Aorta (tissue), 5 donors: Measurements from ENCODE around the gene MRPL38. TPM values are rescaled to one million over a fixed set of nuclear protein-coding genes. Genes with fewer than 3 reads are reported as not detected.

Experiments
- ATAC-seq: fragments of 200-7000 bp; cut with Tn5 transposase; one replicate; pipeline ENCODE4 v1.9.1; 2022; ENCODE audit warnings: moderate library complexity; ENCODE audit not compliant: low FRiP score
- DNase-seq, 2 donors: peaks; one replicate each; pipeline ENCODE4 v3.0.0-alpha.2; 2020
- H3K27ac ChIP-seq, 2 donors: one replicate each; pipeline ENCODE4 v1.5.1; 2013; ENCODE audit warnings: low read length in 2 of 2, mild to moderate bottlenecking in 2 of 2, moderate library complexity in 2 of 2, control low read depth in 1 of 2, inconsistent platforms in 1 of 2, low read depth in 1 of 2
- H3K27me3 ChIP-seq, 2 donors: one replicate each; pipeline ENCODE4 v1.6.1; 2013; ENCODE audit warnings: control low read depth in 1 of 2, low read length in 1 of 2, mild to moderate bottlenecking in 1 of 2, moderate library complexity in 1 of 2; ENCODE audit not compliant: insufficient read depth in 2 of 2, control insufficient read depth in 1 of 2
- H3K36me3 ChIP-seq, 2 donors: one replicate each; pipeline ENCODE4 v1.6.1; 2013; ENCODE audit warnings: control low read depth in 1 of 2, low read length in 1 of 2, mild to moderate bottlenecking in 1 of 2; ENCODE audit not compliant: insufficient read depth in 2 of 2, control insufficient read depth in 1 of 2
- H3K4me1 ChIP-seq, 2 donors: one replicate each; pipeline ENCODE4 v1.6.1; 2013; ENCODE audit warnings: low read length in 2 of 2, control low read depth in 1 of 2, mild to moderate bottlenecking in 1 of 2, moderate library complexity in 1 of 2; ENCODE audit not compliant: insufficient read depth in 2 of 2, control insufficient read depth in 1 of 2
- H3K4me3 ChIP-seq, 2 donors: one replicate each; pipeline ENCODE4 v1.5.1; 2013; ENCODE audit warnings: low read length in 2 of 2, control low read depth in 1 of 2, mild to moderate bottlenecking in 1 of 2
- H3K9me3 ChIP-seq: one replicate; pipeline ENCODE4 v1.6.1; 2013; ENCODE audit warnings: mild to moderate bottlenecking, low read length; ENCODE audit not compliant: control insufficient read depth
- WGBS, 2 donors: extraction: QIAGEN DNeasy Blood & Tissue Kit; methylation state at CpG; one replicate each; pipeline ENCODE4 v1.1.7; 2013; 5-methylcytosine and 5-hydroxymethylcytosine counted together
- intact Hi-C, 2 donors: fragments of 100-400 bp; cut with DNase I; formaldehyde crosslinking; loops; one replicate each; pipeline versions ENCODE4 v1.14.2 to v1.15.0; 2022
- long read RNA-seq, 2 donors: library from polyadenylated mRNA; unstranded; transcript quantifications; one replicate each; pipeline ENCODE4 v2.0.0, GENCODE V29; 2020 to 2021
- polyA plus RNA-seq, 2 donors: library from polyadenylated mRNA; stranded (reverse); fragments of 200-250 nt; gene quantifications; one replicate each; pipeline ENCODE4 v1.2.3, GENCODE V29; 2013
- total RNA-seq, 2 donors: library from RNA; stranded (reverse); fragmentation: NEBNext Ultra II Directional; extraction: Animal tissue kit (Norgen Biotek cat#: 25700); gene quantifications; one replicate each; pipeline ENCODE4 v1.2.1, GENCODE V29; 2021
- donor health status: healthy with polysubstance abuse.
- donor health status: Bipolar disorder and iron deficiency.
- donor health status: DM: no; HTN: no; CAD: no.
- donor health status: DM: no; HTN: no; CAD: no.
- donor health status: DM: yes; HTN: yes; CAD: no.

MRPL38 gene
- 10 to 100 TPM; 51.3 to 65.4 TPM for total RNA-seq
- 100 to 1,000 TPM in 1 of 2 donors, 10 to 100 TPM in 1; 25.2 to 128 TPM for polyA plus RNA-seq
- long read RNA-seq, donor 1, transcript MRPL38-201 (9 exons, 1,888 nt) = major isoform, 202 of 235 reads
- long read RNA-seq, donor 1, partial matches to known transcripts = 10 of 235 reads
- long read RNA-seq, donor 1, other reads (novel, unspliced or antisense) = 22 of 235 reads
- long read RNA-seq, donor 2, transcript MRPL38-201 (9 exons, 1,888 nt) = major isoform, 26 of 37 reads
- long read RNA-seq, donor 2, partial matches to known transcripts = 2 of 37 reads
- long read RNA-seq, donor 2, other reads (novel, unspliced or antisense) = 8 of 37 reads

DNA sequence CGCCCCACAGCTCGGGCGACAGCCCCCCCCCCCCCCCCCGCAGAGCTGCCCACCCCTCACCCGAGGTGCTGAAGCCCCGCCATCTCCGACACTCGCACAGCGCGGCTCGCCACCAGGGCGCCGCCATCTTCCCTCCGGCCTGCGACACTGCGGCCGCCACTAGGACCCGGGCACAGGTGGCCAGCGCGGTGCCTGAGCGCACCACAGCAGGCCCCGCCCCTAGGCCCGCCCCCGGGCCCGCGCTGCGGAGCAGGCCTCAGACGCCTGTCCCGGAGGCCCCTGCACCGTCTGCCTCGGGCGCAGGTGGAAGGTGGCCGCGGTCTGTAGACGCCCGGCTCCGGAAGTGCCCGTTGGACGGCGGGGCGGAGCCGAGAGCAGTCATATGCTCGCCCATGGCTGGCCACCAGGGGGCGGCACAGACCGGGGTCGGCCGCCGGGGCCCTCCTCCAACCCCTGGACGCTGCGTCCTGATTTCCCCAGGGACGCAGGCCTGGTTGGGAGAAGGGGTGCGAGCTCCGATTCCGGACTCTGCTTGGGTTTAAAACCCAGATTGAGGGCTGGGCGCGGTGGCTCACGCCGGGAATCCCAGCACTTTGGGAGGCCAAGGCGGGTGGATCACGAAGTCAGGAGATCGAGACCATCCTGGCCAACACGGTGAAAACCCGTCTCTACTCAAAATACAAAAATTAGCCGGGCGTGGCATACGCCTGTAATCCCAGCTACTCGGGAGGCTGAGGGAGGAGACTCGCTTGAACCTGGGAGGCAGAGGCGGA, at the start of gene MRPL38:
MRPL38 (minus strand) TSS at position 136 of the 773 bp plus-strand sequence; CDS start at position 127, 9 bp downstream.
- 1 to 2% methylated on average over 59 to 69 of the region's 69 CpGs for WGBS, 2 donors
- DNase-seq = peak; percentile 95
- Histone ChIP-seq H3K4me1 (no peaks in the 10 kb centered on the region), H3K36me3 (peaks cover 0 to 3% of the 10 kb centered on the region in 2 donors), H3K9me3 (no peaks in the 10 kb centered on the region), H3K27me3 (no peaks in the 10 kb centered on the region), H3K27ac (peak within 1 kb of the TSS in 1 of 2 donors; percentile 22), H3K4me3 (peak within 1 kb of the TSS; percentile 20 to 77)
- intact Hi-C loops = loop anchor here (2.0 to 5.0 kb wide), 2 partner anchors 97 to 100 kb away; partner anchors contain the start of gene CDK3 (in 1 of the 2)
- ATAC-seq = peak; percentile 98

DNA sequence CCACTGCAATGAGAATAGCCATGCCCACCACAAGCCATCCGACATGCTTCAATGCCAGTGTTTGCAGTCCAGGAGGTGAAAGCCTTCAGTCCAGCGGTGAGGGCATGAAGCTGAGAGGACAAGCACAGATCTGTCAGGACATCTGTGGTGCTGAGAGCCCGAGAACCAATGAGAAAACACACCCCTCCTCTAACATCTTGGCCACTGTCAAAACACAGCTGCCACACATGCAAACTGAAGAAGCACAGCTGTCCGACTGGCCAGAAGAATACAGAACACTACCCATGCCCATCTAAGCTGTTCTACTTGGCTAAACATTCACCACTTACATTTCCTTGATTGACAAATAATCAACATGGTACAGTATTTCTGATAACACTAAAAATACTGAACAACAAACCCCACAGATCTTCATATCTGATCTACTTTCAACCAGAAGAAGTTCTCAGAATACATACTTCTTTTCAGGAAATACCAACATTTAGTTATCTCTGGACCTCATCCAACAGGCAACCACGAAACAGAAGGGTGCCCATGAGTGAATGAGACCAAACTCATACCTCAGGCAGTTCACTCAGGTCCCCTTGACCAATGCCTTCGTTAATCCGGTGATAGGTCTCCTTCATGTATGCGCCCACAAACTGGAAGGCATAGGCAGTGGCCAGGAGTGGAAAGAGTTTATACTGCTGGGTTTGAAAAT, 46.3 kb upstream of the MRPL38 start:
- Histone ChIP-seq H3K9me3 (no peaks in the 10 kb centered on the region), H3K27ac (no peak overlapping the region), H3K27me3 (no peaks in the 10 kb centered on the region), H3K4me1 (no peaks in the 10 kb centered on the region), H3K36me3 (peaks cover 0 to 18% of the 10 kb centered on the region in 2 donors), H3K4me3 (no peak overlapping the region)
- DNase-seq = no peak
- WGBS, 2 donors = 75% methylated on average over 8 of the region's 8 CpGs
- intact Hi-C loops = no loop called here
- no peak for ATAC-seq

DNA sequence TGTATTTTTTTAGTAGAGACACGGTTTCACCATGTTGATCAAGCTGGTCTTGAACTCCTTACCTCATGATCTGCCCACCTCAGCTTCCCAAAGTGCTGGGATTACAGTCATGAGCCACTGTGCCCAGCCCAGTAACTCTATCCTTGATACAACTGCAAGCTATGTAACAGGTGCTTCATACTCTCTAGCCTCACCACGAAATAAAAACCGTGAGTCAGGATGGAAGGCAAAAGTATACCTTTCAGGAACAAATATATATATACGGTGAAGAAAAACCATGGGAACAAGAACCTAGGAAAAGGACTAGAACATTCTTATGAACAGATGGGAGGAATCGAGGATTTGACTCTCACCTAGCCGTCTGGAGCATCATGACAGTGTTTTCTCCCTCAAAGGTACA, 45.7 kb upstream of the MRPL38 start:
- DNase-seq (no peak), ATAC-seq (no peak)
- Histone ChIP-seq H3K4me3 (no peak overlapping the region), H3K9me3 (no peaks in the 10 kb centered on the region), H3K27me3 (no peaks in the 10 kb centered on the region), H3K27ac (no peak overlapping the region), H3K36me3 (peaks cover 0 to 15% of the 10 kb centered on the region in 2 donors), H3K4me1 (no peaks in the 10 kb centered on the region)
- WGBS, 2 donors = 89 to 91% methylated on average over 6 of the region's 6 CpGs
- intact Hi-C loops = no loop called here

DNA sequence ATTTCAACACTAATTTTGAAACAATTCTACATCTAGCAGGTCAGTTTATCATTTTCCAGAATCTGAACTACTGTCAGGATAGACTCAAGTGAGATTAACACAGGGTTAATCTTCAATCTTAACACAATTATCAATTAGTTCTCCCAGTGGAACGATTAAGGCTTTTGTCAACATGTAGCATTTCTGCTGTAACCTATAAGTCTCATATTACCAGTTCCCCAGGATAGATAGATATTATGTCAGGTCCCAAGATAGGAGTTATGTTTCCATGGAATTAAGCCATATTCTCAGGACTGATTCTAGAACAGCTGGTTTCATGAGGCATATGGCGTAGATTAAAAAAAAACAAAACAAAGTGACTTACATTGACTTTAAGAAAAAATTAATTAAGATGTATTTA, 40.5 kb upstream of the MRPL38 start:
- 77 to 81% methylated on average over 2 of the region's 2 CpGs for WGBS, 2 donors
- Histone ChIP-seq H3K27ac (no peak overlapping the region), H3K27me3 (no peaks in the 10 kb centered on the region), H3K4me3 (no peak overlapping the region), H3K36me3 (no peaks in the 10 kb centered on the region), H3K9me3 (no peaks in the 10 kb centered on the region), H3K4me1 (no peaks in the 10 kb centered on the region)
- ATAC-seq (no peak), DNase-seq (no peak)
- intact Hi-C loops = no loop called here

DNA sequence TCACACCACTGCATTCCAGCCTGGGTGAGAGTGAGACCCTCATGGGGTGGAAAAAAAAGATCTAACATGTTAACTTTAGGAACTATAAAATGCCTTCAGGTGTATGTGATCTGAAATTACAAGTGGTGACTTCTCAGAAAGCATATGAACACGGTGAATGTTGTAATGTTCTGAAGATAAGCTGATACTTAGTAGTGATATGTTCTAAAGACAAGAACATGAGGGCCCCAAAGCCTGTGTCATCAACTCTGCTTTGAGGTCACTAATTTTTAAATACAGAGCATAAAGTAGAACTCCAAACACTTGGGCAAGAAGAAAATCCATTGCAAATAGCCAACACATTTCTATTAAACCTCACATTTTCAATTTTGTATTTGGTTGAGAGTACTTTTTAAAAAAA, 38.8 kb upstream of the MRPL38 start:
- DNase-seq (no peak), ATAC-seq (no peak)
- H3K36me3 ChIP-seq = no peaks in the 10 kb centered on the region
- H3K27me3 ChIP-seq = no peaks in the 10 kb centered on the region
- WGBS, 2 donors = 79 to 88% methylated on average over 1 of the region's 1 CpG
- intact Hi-C loops = no loop called here
- no peak overlapping the region for H3K27ac ChIP-seq
- H3K9me3 ChIP-seq = no peaks in the 10 kb centered on the region
- no peak overlapping the region for H3K4me3 ChIP-seq
- H3K4me1 ChIP-seq = no peaks in the 10 kb centered on the region

DNA sequence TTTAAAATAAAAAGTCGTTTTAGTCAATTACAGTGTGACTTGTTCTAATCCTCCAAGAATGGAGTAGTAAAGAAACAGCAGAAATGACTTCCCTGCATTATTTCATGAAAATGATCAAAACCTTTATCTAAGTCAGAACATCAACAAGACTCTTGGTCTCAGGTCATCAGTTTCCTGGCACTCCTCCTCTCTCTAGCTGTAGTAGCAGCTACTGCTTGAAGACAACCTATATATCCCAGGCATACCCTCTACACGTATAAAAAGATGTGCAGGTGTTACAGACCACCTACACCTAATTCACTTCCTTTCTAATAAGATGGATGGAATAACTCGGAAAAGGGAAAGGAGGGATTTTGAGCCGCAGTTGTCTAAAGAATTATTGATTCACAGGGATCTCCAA, 37.8 kb upstream of the MRPL38 start:
- WGBS, 2 donors = 88 to 89% methylated on average over 4 of the region's 4 CpGs

DNA sequence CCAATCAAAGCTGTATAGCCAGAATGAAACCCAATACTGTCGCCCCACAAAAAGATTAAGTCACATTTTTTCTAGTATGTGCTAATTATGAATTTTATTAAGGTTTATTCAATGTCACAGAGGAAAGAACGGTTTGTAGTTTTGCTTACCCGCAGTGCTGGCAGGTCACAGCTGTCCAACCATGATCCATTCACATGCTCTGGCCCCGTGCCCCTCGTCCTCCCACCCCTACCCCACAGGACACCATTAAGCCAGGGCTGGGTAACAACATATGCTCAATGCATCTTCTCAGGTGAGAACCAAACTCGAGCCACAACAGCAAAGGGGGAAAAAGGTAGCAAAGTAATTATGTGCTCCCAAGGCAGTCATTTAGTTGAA, 36.7 kb upstream of the MRPL38 start:
- Histone ChIP-seq H3K4me1 (no peaks in the 10 kb centered on the region), H3K27me3 (no peaks in the 10 kb centered on the region), H3K36me3 (no peaks in the 10 kb centered on the region), H3K27ac (no peak overlapping the region), H3K4me3 (no peak overlapping the region), H3K9me3 (no peaks in the 10 kb centered on the region)
- WGBS, 2 donors = 27 to 40% methylated on average over 6 of the region's 6 CpGs
- DNase-seq (no peak), ATAC-seq (no peak)
- intact Hi-C loops = no loop called here

More for the DNA sequence above, 37.8 kb upstream of the MRPL38 start:
- no peaks in the 10 kb centered on the region for H3K27me3 ChIP-seq
- intact Hi-C loops = no loop called here
- no peaks in the 10 kb centered on the region for H3K4me1 ChIP-seq
- DNase-seq = no peak
- H3K36me3 ChIP-seq = no peaks in the 10 kb centered on the region
- no peak overlapping the region for H3K27ac ChIP-seq
- no peak overlapping the region for H3K4me3 ChIP-seq
- no peak for ATAC-seq
- H3K9me3 ChIP-seq = no peaks in the 10 kb centered on the region

DNA sequence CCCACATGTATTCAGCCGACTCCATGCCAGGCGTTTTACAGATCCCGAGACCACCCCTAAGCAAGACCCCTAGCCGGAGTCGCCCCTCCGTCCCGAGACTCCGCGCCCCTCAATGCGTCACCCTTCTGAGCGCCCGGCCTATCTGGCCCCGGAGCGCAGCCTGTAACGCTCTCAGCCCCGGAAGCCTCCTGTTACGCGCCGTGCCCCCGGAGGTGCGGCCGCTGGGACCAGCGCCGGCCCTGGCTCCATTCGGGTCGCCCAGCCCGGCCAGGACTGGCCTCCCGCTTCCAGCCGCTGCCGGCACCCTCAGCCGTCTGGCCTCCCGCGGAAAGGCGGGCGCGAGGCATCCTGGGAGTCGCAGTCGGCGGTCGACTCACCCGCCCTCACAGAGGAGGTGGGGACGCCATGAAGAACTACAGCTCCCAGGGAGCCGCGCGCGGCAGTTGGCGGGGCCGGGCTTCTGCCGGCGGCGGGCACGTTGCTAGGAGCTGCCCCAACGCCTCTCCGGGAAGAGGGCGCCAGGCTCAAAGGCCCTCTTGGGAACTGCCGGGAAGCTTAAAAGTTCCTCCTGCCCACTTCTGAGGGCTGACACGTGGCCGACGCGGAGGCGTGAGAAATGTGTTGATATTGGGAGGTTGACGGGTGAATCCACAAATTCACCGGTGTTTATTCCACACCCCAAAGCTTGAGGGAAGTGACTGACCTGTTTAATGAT, 36.2 kb upstream of the MRPL38 start, which contains the start of gene FBF1:
FBF1 (minus strand) TSS at position 316 of the 715 bp plus-strand sequence. CDS start 2,893 bp downstream, outside the sequence.
- H3K27me3 ChIP-seq = no peaks in the 10 kb centered on the region
- no peak within 1 kb of the TSS for H3K27ac ChIP-seq
- whole genome bisulfite sequencing, 2 donors = 0% methylated on average over 63 of the region's 63 CpGs
- intact Hi-C loops = no loop called here
- H3K36me3 ChIP-seq = no peaks in the 10 kb centered on the region
- H3K4me1 ChIP-seq = no peaks in the 10 kb centered on the region
- DNase-seq (peak; percentile 97 to 99), ATAC-seq (peak; percentile 98)
- peak within 1 kb of the TSS; percentile 39 to 53 for H3K4me3 ChIP-seq
- H3K9me3 ChIP-seq = no peaks in the 10 kb centered on the region
